Ascending aorta (tissue), 2 donors: ENCODE measurements around the gene ABI3. TPM values are rescaled to one million over a fixed set of nuclear protein-coding genes. Genes with fewer than 3 reads are reported as not detected.

ENCODE experiments used
- DNase-seq, 2 donors: peaks; one replicate each; pipeline ENCODE4 v3.0.0-alpha.2; 2019; ENCODE audit warnings: low spot score in 2 of 2
- H3K27ac ChIP-seq, 2 donors: fragments of 200-600 bp; sonication (generic); one replicate each; pipeline ENCODE4 v1.5.1; 2016 to 2017; ENCODE audit warnings: mild to moderate bottlenecking in 1 of 2
- H3K27me3 ChIP-seq: fragments of 200-600 bp; sonication (generic); one replicate; pipeline ENCODE4 v1.5.1; 2017
- H3K36me3 ChIP-seq, 2 donors: fragments of 200-600 bp; sonication (generic); one replicate each; pipeline ENCODE4 v1.5.1; 2016
- H3K4me1 ChIP-seq, 2 donors: fragments of 200-600 bp; sonication (generic); one replicate each; pipeline ENCODE4 v1.5.1; 2016 to 2017; ENCODE audit warnings: mild to moderate bottlenecking in 1 of 2
- H3K4me3 ChIP-seq, 2 donors: fragments of 200-600 bp; sonication (generic); one replicate each; pipeline ENCODE4 v1.5.1; 2016 to 2017; ENCODE audit warnings: mild to moderate bottlenecking in 1 of 2
- H3K9me3 ChIP-seq, 2 donors: fragments of 200-600 bp; sonication (generic); one replicate each; pipeline ENCODE4 v1.5.1; 2016
- CTCF ChIP-seq, 3 experiments: fragments of 200-600 bp in 2 of 3; fragments of 450-650 bp in 1 of 3; sonication (generic) in 2 of 3; IDR thresholded peaks; one replicate each; pipeline ENCODE4 v1.5.1; 2016 to 2019; ENCODE audit warnings: antibody characterized with exemption in 3 of 3, mild to moderate bottlenecking in 1 of 3, moderate library complexity in 1 of 3
- intact Hi-C: fragments of 100-400 bp; cut with DNase I; formaldehyde crosslinking; loops from one replicate; pipeline ENCODE4 v1.15.1; 2023
- total RNA-seq: library from RNA; depleted of rRNA; stranded (reverse); fragments of >200 nt; gene quantifications from one replicate; pipeline ENCODE4 v1.1.0, GENCODE V29; 2016

Gene ABI3
- total RNA-seq, 1 donor from 2014 or later = 35.1 TPM

DNA sequence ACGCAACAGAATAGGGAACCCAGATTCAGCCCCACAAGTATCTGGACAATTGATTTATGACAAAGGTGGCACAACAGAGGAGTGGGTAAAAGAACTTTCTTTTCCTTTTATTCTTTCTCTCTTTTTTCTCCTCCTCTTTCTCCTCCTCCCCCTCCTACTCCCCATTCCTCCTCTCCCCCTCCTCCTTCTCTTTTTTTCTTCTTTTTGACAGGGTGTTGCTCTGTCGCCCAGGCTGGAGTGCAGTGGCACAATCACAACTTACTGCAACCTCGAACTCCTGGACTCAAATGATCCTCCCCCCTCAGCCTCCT, 16.3 kb upstream of the ABI3 start:
- peaks cover 0 to 3% of the 10 kb centered on the region in 2 donors for H3K4me1 ChIP-seq
- no peak for TF ChIP-seq CTCF (IDR thresholded peaks at IDR 0.05)
- intact Hi-C loops = loop anchor here (10.0 kb wide), 2 partner anchors 221 to 1139 kb away; partner anchors contain the start of gene PHB1
- H3K9me3 ChIP-seq = no peaks in the 10 kb centered on the region
- no peak for DNase-seq
- H3K27ac ChIP-seq = no peak overlapping the region
- no peaks in the 10 kb centered on the region for H3K27me3 ChIP-seq
- peak overlapping the region in 1 of 2 donors; percentile 76 for H3K4me3 ChIP-seq
- H3K36me3 ChIP-seq = no peaks in the 10 kb centered on the region

DNA sequence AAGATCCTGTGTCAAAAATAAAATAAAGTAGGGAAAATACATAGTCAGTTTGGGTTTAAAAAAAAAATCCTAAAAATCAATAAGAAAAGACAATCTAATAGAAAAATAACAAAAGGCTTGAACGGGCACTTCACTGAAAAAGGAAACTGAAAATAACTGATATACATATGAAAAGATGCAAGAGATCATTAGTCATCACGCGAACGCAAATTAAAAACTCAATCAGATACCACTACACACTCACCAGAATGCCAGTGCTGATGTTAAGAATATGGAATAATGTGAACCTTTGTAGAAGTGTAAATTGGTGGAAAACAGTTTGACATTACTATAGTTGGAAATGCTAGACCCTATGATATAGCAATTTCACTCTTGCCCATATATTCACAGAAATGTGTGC, 14.8 kb upstream of the ABI3 start:
- no peak for TF ChIP-seq CTCF (IDR thresholded peaks at IDR 0.05)
- no peak for DNase-seq
- Histone ChIP-seq H3K36me3 (no peaks in the 10 kb centered on the region), H3K27me3 (no peaks in the 10 kb centered on the region), H3K9me3 (no peaks in the 10 kb centered on the region), H3K4me3 (no peak overlapping the region), H3K4me1 (peaks cover 0 to 3% of the 10 kb centered on the region in 2 donors), H3K27ac (no peak overlapping the region)
- intact Hi-C loops = loop anchor here (10.0 kb wide), 2 partner anchors 219 to 1141 kb away; partner anchors contain the start of gene PHB1

- H3K4me3 ChIP-seq = no peak overlapping the region
- H3K4me1 ChIP-seq = peaks cover 0 to under 1% of the 10 kb centered on the region in 2 donors
- intact Hi-C loops = loop anchor here (10.0 kb wide), 2 partner anchors 218 to 1142 kb away; partner anchors contain the start of gene PHB1
- H3K36me3 ChIP-seq = no peaks in the 10 kb centered on the region
- DNase-seq = no peak
- no peaks in the 10 kb centered on the region for H3K9me3 ChIP-seq
- TF ChIP-seq CTCF (IDR thresholded peaks at IDR 0.05) = no peak
- H3K27ac ChIP-seq = no peak overlapping the region
- H3K27me3 ChIP-seq = no peaks in the 10 kb centered on the region
Observed at GRCh38 chr17:49196520-49196919, 14.0 kb upstream of the ABI3 start.

GRCh38 chr17:49197346-49197998, 13.0 kb upstream of the ABI3 start:
- intact Hi-C loops = loop anchor here (10.0 kb wide), 2 partner anchors 217 to 1143 kb away; partner anchors contain the start of gene PHB1
- DNase-seq = no peak
- no peak overlapping the region for H3K27ac ChIP-seq
- no peaks in the 10 kb centered on the region for H3K36me3 ChIP-seq
- H3K4me3 ChIP-seq = no peak overlapping the region
- no peak for TF ChIP-seq CTCF (IDR thresholded peaks at IDR 0.05)
- no peaks in the 10 kb centered on the region for H3K27me3 ChIP-seq
- H3K4me1 ChIP-seq = no peaks in the 10 kb centered on the region
- no peaks in the 10 kb centered on the region for H3K9me3 ChIP-seq

GRCh38 chr17:49198211-49198610, 12.3 kb upstream of the ABI3 start:
- Histone ChIP-seq H3K9me3 (no peaks in the 10 kb centered on the region), H3K4me1 (no peaks in the 10 kb centered on the region), H3K27me3 (no peaks in the 10 kb centered on the region), H3K36me3 (no peaks in the 10 kb centered on the region), H3K4me3 (no peak overlapping the region), H3K27ac (no peak overlapping the region)
- DNase-seq = no peak
- intact Hi-C loops = loop anchor here (10.0 kb wide), 2 partner anchors 217 to 1143 kb away; partner anchors contain the start of gene PHB1
- TF ChIP-seq CTCF (IDR thresholded peaks at IDR 0.05) = no peak
